ENCODE results near the gene CA10. TPM values are rescaled to one million over a fixed set of nuclear protein-coding genes. Genes with fewer than 3 reads are reported as not detected.

CA10 gene
- total RNA-seq, 1 donor from 2014 or later: not detected

DNA sequence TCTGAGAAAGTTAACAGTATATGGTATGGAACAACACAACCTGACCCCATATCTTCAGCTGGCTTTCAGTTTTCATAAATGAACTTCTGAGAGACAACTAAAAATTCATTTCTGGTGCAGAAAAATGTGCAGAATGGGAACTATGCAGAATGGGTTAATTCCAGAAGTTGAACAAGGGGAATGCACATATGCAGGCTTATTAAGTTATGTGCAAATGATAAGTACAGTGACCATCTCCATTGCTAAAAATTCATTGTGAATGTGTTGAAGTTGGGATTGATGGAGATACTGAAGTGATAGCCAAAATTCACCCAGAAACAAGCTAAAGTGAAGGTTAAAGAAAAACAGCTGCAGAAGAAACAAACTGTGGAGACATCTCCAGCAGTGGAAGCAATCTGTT lies 315.8 kb downstream of the CA10 start:
- DNase-seq (ENCODE audit: missing footprints): no peak
- ATAC-seq: no peak
- intact Hi-C loops (cut with DNase I): no loop called here

- intact Hi-C loops (cut with DNase I): no loop called here
- ATAC-seq (no peak), DNase-seq (ENCODE audit: missing footprints) (no peak)
Measured at GRCh38 chr17:51841669-51842068, 316.8 kb downstream of the CA10 start.

- ATAC-seq (no peak), DNase-seq (ENCODE audit: missing footprints) (no peak)
- intact Hi-C loops (cut with DNase I): no loop called here
Measured at GRCh38 chr17:51840688-51841087, 317.8 kb downstream of the CA10 start.

- no peak for ATAC-seq
- no peak for DNase-seq (ENCODE audit: missing footprints)
- intact Hi-C loops (cut with DNase I): no loop called here
Measured at GRCh38 chr17:51833620-51834019, 324.9 kb downstream of the CA10 start.

DNA sequence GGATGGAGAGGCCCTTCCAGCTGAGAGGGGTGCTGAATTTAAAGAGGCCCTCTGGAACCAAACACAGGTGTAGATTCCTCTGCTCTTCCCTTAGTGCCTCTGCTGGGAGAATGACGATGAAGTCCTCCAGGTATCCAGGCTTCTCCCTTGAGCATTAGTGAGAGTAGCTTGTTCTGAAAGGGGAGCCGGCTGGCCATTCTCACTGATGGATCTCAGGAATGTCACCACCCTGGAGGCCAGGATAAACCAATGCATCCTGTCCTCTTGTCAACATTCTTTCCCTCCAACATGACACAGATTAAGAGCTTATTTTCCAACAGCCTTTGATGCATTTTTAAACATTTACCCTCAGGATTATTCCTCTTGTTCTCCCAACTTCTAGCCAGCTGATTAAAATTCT lies 325.5 kb downstream of the CA10 start:
- intact Hi-C loops (cut with DNase I): no loop called here
- DNase-seq (ENCODE audit: missing footprints): no peak
- ATAC-seq: no peak

DNA sequence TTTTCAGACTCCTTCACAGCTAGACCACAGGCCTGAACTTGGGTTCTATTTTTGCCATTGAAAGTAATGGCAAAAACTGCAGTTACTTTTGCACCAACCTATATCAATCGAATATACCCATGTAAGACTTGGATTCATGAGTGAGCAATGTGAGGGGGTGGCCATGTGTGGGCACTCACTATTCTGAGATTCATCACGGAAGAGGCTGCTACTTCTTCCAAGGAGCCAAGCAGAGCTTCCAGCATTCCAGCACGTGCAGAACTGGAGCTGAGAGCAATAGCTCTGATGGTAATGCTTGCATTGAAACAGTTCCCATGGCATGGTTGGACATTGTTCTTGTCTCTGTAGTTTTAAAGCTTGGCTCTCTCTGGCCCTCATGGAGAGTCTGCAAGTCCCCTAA lies 327.6 kb downstream of the CA10 start:
- DNase-seq (ENCODE audit: missing footprints) (no peak), ATAC-seq (no peak)
- intact Hi-C loops (cut with DNase I): no loop called here

DNA sequence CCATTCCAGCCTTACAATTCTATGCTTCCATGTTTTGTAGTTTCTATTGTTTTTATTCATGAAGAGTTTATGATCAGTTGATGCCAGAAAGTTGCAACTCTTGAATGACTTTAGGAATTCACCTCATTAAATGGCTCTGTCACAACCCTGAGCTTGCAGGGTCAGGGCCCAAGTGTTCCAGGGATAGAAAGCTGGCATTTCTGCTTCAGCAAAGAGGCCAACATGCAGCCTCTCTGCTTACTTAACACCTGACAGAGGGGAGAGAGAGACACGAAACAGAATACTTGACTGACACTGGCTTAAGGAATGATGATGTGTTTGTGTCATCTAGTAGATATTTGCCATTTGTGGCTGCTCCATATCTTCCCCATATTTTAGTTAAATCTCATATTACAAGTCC lies 328.1 kb downstream of the CA10 start:
- ATAC-seq: no peak
- intact Hi-C loops (cut with DNase I): no loop called here
- DNase-seq (ENCODE audit: missing footprints): no peak

DNA sequence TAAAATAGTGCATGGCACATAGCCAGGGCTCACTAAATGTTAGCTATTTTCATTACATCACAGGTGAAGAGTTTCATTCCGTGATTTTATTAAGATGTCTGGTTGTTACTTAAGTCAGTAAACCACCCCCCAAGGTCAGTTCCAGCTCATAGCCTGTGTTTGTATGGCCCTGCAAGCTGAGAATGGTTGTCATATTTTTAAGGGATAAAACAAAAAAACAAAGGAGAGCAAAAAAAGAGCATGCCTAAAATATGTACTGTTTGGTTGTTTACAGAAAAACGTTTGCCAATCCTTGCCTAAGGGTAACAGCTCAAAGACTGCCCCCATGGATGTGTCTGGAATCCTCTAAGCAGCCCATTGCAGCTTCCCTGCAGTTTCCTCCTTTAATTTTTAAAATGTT lies 329.6 kb downstream of the CA10 start:
- ATAC-seq (no peak), DNase-seq (ENCODE audit: missing footprints) (no peak)
- intact Hi-C loops (cut with DNase I): no loop called here

- ATAC-seq (no peak), DNase-seq (ENCODE audit: missing footprints) (no peak)
- intact Hi-C loops (cut with DNase I): no loop called here
Measured at GRCh38 chr17:51827140-51827539, 331.4 kb downstream of the CA10 start.

DNA sequence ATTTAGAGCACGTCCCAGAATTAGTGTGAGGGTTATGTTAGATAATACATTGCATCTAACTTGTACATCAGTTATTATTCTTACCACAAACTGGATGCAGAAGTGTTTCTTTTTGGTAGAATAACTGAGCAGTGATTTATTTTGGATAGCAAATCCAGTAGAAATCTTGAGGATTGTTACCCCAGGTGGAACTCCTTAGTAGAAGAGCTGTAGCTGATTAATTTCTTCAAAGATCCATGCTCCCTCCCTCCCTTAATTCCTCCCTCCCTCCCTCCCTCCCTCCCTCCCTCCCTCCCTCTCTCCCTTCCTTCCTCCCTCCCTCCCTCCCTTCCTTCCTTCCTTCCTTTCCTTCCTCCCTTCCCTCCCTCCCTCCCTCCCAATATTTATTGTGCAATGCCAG lies 337.7 kb downstream of the CA10 start:
- DNase-seq (ENCODE audit: missing footprints): no peak
- intact Hi-C loops (cut with DNase I): no loop called here
- ATAC-seq: no peak

DNA sequence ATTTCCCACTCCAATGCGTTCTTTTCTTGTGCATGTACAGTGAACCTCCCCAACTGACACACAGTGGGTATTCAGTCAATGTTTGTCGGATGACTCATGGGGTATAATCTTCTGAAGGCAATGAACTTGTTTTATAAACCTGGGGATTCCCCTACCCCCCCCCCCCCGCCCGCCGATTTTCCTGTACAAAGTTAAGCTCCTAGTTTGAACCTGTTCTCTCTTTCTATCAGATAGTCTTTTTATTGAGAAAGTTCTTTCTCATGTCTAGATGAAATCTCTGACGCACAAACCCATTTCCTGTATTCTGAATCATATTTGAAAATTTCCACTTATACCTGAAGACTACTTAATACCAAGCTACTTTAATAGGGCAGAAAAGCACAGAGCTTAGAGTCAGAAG lies 338.3 kb downstream of the CA10 start:
- ATAC-seq (no peak), DNase-seq (ENCODE audit: missing footprints) (no peak)
- intact Hi-C loops (cut with DNase I): no loop called here

DNA sequence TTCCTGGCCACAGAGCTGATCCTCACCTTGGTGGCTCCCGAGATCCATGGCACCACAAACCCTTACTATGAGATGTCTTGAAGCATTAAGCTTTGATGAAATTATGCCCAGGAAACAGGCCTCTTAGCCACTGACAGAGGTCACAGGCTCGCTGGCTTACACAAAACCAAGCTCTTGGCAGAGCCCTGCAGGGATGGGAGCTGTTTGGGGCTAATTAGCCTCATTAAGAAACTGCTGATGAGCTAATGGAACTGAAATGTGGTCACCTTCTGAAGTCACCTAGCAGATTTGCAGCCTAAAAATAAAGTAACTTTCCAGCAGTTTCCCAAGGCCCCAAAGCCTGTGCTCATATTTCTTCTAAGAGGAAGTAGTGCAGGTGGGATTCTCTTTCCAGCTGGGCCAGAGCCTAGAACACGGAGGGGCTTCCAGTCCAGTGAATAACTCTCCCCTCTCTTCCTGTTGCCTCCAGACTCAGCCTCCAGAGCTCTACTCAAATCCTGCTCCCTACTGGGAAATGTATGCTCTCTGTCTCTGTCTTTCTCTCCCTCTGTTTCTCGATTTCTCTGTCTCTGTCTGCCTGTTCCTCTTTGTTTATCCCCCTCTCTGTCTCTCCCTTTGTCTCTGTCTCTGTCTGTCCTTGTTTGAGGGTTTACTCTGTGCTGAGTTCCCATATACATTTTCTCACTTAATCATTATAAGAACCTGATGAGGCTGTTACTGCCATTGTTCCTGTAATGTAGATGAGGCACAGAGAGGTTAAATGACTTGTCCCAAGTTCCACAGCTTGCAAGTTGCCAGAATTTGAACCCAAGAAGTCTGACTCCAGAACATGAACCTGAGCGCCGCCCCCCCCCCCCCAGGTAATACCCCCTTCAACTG lies 338.9 kb downstream of the CA10 start:
- ATAC-seq: no peak
- intact Hi-C loops (cut with DNase I): no loop called here
- DNase-seq (ENCODE audit: missing footprints): no peak

DNA sequence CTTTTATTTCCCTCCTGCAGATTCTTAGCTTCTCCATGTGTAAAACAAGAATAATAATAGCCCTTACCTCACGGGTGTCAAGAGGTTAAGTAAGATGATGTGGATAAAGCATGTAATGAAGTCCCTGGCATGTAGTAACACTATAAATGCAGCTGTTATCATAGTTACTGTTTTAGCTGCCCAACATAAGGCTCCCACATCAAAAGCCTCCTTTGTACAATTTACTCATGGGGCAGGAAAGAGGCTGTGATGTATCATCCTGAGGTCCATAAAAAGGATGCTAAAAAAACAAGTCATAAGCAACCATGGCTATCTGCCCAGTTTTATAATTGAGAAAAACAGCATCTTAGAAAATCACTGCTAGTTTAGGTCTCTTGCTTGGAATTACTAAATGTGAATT lies 339.7 kb downstream of the CA10 start:
- intact Hi-C loops (cut with DNase I): no loop called here
- DNase-seq (ENCODE audit: missing footprints) (no peak), ATAC-seq (no peak)

DNA sequence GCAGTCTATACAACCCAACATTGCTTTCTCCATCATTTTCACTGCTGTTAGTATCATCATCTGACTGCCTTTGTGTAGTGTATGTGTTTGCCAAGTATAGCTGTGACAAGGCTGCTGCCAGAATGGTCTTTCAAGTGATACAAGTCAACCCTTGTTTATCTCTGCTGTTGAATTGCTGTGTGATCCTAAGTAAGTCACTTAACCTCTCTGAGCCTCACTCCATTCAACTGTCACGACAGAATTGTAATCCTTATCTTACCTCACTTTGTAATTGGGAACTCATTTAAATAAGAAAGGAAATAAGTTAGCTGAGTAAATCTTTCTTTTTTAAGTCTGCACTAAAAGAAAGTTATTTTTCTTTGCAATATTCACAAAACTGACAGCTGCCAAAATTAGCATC lies 340.6 kb downstream of the CA10 start:
- DNase-seq (ENCODE audit: missing footprints) (no peak), ATAC-seq (no peak)
- intact Hi-C loops (cut with DNase I): no loop called here

DNA sequence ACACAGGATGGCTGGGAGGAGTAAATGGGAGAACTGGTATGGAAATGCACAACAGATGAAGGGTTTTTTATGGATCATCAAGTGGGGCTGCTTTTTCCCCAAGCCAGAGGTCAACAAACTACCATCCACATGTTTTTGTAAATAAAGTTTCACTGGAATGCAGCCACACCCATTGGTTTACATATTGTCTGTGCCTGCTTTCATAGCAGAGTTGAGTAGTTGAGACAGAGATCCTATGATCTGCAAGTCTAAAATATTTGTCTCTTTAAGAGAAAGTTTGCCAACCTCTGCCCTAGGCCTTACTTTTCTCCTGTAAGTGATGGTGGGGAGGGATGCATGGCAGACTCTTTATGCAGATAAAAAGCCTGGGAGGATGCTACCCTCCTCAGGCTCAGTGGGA lies 341.4 kb downstream of the CA10 start:
- DNase-seq (ENCODE audit: missing footprints) (no peak), ATAC-seq (no peak)
- intact Hi-C loops (cut with DNase I): no loop called here

GRCh38 chr17:51815097-51815496 lies 343.4 kb downstream of the CA10 start:
- no peak for DNase-seq (ENCODE audit: missing footprints)
- ATAC-seq: no peak
- intact Hi-C loops (cut with DNase I): no loop called here

DNA sequence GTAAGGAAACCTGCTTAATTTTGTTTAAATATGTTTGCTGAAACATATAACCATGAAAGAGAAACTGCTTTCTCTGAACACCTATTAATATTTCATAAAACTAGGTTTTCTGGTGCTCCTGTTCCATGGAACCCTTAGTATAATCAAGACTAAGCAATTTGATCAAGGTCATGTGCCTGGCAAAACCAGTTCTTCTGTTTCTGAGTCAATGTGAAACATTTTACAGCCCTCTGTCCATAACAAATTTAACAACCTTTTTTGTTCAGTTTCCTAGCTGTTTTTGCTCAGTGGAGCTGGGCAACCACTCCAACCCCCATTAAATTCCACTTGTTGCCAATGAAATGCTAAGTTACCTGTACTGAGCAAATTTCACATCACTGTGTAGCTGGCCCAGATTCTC lies 344.0 kb downstream of the CA10 start:
- intact Hi-C loops (cut with DNase I): no loop called here
- ATAC-seq (no peak), DNase-seq (ENCODE audit: missing footprints) (no peak)

DNA sequence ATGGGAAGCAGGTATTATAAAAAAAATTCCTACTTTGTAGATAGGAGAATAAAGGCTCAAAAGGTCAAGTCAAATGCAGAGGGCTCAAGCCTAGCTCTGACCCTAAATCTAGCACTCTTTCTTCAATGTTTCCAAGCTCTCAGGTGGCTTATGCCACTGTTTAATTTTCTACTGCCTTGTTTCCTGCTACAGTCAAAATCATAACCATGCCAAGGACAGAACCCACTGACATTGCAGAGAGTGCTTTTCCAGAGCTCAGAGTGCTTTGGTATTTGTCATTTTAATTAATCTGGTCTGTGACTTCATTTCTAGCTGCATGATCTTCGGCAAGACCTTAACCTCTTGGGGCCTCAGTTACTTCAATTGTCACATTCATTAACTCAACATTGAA lies 344.7 kb downstream of the CA10 start:
- intact Hi-C loops (cut with DNase I): no loop called here
- DNase-seq (ENCODE audit: missing footprints) (no peak), ATAC-seq (no peak)

DNA sequence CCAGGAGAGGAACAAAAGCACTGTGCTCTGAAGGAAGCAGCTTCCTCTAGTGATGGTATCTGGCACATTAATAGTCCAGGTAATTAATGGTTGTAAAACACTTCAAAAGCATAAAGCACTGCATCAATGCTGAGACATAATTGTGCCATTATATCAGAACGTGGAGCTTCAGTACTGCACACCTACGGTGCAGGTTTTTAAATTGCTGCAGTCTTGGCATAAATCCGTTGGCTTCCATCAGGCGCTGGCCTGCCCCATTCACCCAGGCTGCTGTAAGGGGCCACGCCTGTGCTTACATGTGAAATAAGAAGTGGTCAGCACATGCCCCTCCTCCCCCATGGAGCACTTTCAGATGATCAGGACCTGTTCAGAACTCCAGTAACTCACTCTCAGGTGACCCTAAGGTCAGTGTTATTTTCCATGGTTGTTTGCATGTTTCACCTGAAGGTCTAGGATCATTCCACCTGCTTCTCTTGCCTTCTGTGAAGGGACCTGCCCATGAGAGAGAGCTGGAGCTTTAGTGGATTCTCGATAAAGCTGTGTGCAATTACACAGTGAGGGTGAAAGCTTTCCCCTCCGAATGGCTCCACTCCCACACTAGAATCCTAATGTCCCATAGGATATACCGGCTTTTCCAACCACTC lies 345.3 kb downstream of the CA10 start:
- intact Hi-C loops (cut with DNase I): no loop called here
- DNase-seq (ENCODE audit: missing footprints) (no peak), ATAC-seq (no peak)

- intact Hi-C loops (cut with DNase I): no loop called here
- ATAC-seq (no peak), DNase-seq (ENCODE audit: missing footprints) (no peak)
Measured at GRCh38 chr17:51807460-51807859, 351.1 kb downstream of the CA10 start.

DNA sequence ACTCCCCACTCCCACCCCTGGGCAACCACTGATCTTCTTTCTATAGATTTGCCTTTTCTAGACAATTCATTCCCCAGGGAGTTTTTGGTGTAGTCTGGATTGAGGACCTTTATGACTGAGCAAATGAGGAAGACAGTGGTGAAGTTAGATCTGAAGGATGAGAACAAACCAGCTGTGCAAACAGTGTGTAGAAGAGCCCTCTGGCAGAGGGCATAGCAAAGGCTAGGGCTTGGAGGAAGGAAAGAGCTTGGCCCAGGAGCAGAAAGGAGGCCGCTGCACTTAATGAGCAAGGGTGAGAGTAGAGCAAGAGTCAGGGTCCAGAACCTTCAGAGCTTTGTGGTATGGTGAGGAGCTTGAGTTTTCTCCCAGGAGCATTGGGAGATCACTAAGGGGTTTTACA lies 352.7 kb downstream of the CA10 start:
- intact Hi-C loops (cut with DNase I): no loop called here
- DNase-seq (ENCODE audit: missing footprints): no peak
- ATAC-seq: no peak

Measured in Right ventricle myocardium inferior (tissue), 1 donor.